GM13977 (cell line): ENCODE data around the gene DENND2A.
"Not testable (repeated sequence)": the region's sequence is repeated elsewhere in the genome, so short reads cannot be mapped to it uniquely, and the experiment has no call there.

Experiments
- DNase-seq: peaks from one replicate; pipeline ENCODE4 v3.0.0; 2012; ENCODE audit warnings: low spot score
- in situ Hi-C: fragments of 300-500 bp; cut with MboI; formaldehyde crosslinking; loops from one replicate; pipeline ENCODE4 v1.12.0; 2022; ENCODE audit warnings: low sequenced_read_pairs, low pct_unique_long_range_greater_than_20kb, mixed read lengths, inconsistent platforms; ENCODE audit not compliant: unreplicated experiment
- TF ChIP-seq, protein P1 (sequence below): IDR thresholded peaks from 2 replicates; pipeline ENCODE4 v1.5.1; 2012; ENCODE audit warnings: mild to moderate bottlenecking, control low read depth; ENCODE audit not compliant: insufficient read depth; ENCODE audit errors: extremely low read depth, missing control alignments

Gene DENND2A

DNA sequence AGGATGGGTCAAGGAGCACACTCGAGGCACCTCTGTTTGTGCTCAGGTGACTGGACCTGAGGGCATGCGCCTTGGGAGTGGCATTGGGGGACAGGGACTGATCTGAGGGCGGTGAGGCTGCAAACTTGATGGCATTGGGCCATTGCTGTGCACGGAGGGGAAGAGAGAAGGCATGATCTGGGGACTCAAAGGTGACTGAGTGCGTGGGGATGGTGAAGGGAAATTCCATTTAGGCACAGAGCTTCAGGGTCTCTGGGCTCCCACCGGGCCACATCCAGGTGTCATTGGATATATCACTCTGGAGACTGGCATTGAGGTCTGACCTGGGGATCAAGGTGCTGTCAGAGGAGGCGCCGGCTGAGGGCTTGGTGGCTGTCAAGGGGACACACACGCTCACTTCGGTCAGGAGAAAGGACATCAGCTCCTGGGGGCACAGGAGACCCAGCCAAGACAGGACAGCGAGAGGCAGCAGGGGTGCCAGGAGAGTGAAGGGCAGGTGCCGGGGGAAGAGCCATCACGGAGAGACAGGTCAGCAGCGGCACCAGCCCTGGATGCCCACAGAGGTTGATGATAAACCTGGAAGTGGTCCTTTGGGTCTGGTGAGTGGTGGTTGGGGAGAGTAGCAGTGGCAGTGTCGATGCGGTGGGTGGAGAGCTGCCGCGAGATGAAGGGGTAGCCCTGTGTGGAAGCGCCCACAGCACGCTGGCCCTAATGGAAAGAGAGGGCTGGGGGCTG lies 37.6 kb upstream of the DENND2A start:
- TF ChIP-seq, protein P1, sequence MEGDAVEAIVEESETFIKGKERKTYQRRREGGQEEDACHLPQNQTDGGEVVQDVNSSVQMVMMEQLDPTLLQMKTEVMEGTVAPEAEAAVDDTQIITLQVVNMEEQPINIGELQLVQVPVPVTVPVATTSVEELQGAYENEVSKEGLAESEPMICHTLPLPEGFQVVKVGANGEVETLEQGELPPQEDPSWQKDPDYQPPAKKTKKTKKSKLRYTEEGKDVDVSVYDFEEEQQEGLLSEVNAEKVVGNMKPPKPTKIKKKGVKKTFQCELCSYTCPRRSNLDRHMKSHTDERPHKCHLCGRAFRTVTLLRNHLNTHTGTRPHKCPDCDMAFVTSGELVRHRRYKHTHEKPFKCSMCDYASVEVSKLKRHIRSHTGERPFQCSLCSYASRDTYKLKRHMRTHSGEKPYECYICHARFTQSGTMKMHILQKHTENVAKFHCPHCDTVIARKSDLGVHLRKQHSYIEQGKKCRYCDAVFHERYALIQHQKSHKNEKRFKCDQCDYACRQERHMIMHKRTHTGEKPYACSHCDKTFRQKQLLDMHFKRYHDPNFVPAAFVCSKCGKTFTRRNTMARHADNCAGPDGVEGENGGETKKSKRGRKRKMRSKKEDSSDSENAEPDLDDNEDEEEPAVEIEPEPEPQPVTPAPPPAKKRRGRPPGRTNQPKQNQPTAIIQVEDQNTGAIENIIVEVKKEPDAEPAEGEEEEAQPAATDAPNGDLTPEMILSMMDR, result no peak
- in situ Hi-C loops, result no loop called here

DNA sequence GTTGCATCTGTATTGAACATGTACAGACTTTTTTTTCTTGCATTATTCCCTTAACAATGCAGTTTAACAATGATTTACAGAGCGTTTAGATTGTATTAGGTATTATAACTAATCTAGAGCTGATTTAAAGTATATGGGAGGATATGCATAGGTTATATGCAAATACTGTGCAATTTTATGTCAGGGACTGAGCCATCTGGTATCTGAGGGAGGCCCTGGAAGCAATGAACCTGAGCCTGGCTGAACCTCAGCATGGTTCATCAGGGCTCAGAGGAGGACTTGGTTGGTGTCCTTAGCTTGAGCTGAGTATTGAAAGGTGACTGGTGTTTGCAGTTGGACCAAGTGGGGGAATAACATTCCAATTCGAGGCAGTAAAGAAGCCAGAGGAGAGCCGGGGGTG lies 36.9 kb upstream of the DENND2A start:
- in situ Hi-C loops, result no loop called here
- TF ChIP-seq, protein P1, result no peak
- no peak for DNase-seq

More for the DNA sequence above, 37.6 kb upstream of the DENND2A start:
- DNase-seq, result no peak

DNA sequence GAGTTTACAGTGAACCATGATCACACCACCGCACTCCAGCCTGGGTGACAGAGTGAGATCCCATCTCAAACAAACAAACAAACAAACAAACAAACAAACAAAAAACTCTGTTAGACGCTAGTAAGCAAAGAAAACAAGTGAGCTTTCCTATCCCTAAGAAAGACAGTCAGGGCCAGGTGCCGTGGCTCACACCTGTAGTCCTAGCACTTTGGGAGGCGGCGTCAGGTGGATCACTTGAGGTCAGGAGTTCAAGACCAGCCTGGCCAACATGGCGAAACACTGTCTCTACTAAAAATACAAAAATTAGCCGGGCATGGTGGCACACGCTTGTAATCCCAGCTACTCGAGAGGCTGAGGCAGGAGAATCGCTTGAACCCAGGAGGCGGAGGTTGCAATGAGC lies 36.3 kb upstream of the DENND2A start:
- in situ Hi-C loops, DNase-seq: not testable (repeated sequence)

DNA sequence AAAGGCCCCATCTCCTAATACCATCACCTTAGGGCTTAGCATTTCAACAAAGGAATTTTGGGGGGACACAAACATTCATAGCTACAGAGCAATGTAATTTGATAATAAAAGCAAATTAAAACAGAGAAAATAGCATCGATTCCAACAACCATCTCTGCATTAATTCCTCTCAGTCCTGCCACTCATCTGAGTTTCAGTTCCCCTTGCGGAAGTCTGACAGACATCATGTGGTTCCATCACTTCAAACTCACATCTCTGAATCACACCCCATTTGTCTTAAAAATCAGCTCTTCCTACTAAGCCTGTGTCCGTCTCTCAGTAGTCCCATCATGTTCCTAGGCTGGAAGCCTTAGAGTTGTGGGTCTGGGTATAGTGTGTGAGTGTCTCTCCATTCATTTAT lies 35.7 kb upstream of the DENND2A start:
- in situ Hi-C loops, result no loop called here
- TF ChIP-seq, protein P1, result no peak
- peak; percentile 80 for DNase-seq

DNA sequence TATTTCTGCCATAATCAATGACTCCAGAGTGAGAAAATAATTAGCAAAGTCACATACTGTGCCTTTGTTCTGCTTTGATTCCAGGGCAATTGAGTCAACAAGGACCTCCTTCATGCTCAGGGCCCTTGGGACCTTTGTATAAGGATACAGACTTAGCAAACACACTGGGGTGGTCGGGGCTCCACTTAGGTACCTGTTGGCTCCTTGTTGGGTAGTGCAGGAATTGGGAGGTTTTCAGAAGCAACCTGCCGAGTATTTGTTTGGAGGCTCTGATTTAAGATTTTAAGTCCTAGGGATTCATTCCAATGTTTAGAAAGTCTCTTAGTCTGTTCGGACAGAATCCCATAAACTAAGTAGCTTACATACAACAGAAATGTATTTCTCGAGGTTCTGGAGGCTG lies 35.1 kb upstream of the DENND2A start:
- DNase-seq, result no peak
- TF ChIP-seq, protein P1, result no peak
- in situ Hi-C loops, result no loop called here

DNA sequence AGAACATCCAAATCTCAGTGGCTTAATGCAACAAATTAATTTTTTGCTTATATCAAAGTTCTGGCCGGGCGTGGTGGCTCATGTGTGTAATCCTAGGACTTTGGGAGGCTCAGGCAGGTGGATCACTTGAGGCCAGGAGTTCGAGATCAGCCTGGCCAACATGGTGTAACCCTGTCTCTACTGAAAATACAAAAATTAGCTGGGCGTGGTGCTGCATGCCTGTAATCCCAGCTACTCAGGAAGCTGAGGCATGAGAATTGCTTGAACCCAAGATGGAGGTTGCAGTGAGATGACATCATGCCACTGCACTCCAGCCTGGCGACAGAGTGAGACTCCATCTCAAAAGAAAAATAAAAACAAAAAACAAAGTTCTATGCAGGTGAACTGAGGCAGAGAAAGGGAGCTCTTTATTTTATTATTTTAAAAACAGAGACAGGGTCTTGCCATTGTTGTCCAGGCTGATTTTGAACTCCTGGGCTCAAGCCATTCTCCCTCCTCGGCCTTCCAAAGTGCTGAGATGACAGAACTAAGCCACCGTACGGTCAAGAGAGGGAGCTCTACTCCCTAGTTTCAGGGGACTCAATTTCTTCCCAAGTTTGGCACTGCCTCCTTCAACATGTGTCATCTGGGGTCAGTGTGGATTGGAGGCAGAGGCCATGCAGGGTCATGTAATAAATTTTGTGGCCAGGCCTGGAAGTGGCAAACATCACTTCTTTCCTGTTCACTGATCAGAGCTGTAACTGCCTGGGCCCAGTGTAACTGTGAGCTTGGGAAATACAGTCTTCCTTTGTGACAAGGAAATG lies 34.5 kb upstream of the DENND2A start:
- in situ Hi-C loops, result no loop called here
- TF ChIP-seq, protein P1, result peak; percentile 53
- no peak for DNase-seq

DNA sequence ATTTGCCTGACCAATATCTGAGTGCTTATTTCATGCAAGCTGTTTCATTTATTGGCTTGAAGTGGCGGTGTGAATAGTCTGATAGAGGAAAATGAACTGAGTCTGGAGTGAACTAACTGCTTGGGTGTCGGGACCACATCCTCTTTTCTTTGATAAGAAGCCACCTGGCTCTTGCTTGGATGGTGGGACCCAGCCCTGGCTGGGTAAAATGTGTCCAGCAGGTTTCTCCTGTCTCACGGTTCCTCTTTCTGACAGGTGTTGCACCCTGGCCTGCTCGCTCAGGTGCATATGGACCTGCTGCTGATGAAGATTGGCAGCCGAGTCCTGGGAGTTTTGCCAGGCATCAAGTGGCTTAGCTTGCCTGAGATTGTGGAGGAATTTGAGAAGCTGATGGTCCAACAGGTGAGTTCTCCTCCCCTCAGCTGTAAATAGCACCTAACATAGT lies 33.8 kb upstream of the DENND2A start:
- TF ChIP-seq, protein P1, result no peak
- in situ Hi-C loops, result no loop called here
- DNase-seq, result peak; percentile 57
